ENCODE data around the gene BACE2.

The BACE2 gene

GRCh38 chr21:41164981-41165655 is 2.8 kb upstream of the BACE2 start:
- no peak for TF ChIP-seq CTCF (conservative IDR thresholded peaks at IDR 0.05; ENCODE audit: low read depth)
- DNase-seq (ENCODE audit: low spot score) = peak; percentile 85
- POLR2A ChIA-PET (ENCODE audit: low non-redundant PET) = no interaction called here
- no peak overlapping the region for H3K27ac ChIP-seq
- CTCF ChIA-PET = no interaction called here

GRCh38 chr21:41166884-41167283 is 1.1 kb upstream of the BACE2 start:
- CTCF ChIA-PET = interaction anchor here (0.5 to 1.1 kb wide), 4 partner anchors 16 to 257 kb away, joined by 3 to 5 read pairs (median 3); no protein-coding TSS in a partner anchor
- no peak for TF ChIP-seq CTCF (conservative IDR thresholded peaks at IDR 0.05; ENCODE audit: low read depth)
- POLR2A ChIA-PET (ENCODE audit: low non-redundant PET) = interaction anchor here (0.6 to 1.0 kb wide), 2 partner anchors 20 to 409 kb away, joined by 3 read pairs; no protein-coding TSS in a partner anchor
- peak overlapping the region; percentile 78 for H3K27ac ChIP-seq
- DNase-seq (ENCODE audit: low spot score) = no peak

GRCh38 chr21:41168391-41169257 is 664 bp downstream of the BACE2 start:
- ChIA-PET CTCF (interaction anchor here (0.6 to 1.1 kb wide), 3 partner anchors 17 to 918 kb away, joined by 3 to 6 read pairs (median 3); no protein-coding TSS in a partner anchor), POLR2A (ENCODE audit: low non-redundant PET) (interaction anchor here (0.6 to 0.8 kb wide), 2 partner anchors 10 to 48 kb away, joined by 3 to 5 read pairs; no protein-coding TSS in a partner anchor)
- DNase-seq (ENCODE audit: low spot score) = peak; percentile 42
- TF ChIP-seq CTCF (conservative IDR thresholded peaks at IDR 0.05; ENCODE audit: low read depth) = no peak
- H3K27ac ChIP-seq = peak overlapping the region; percentile 78

- TF ChIP-seq CTCF (conservative IDR thresholded peaks at IDR 0.05; ENCODE audit: low read depth) = no peak
- DNase-seq (ENCODE audit: low spot score) = no peak
- ChIA-PET POLR2A (ENCODE audit: low non-redundant PET) (interaction anchor here (0.8 kb wide), 1 partner anchor 10 kb away, joined by 5 read pairs; no protein-coding TSS in a partner anchor), CTCF (interaction anchor here (0.7 to 1.1 kb wide), 2 partner anchors 17 to 255 kb away, joined by 3 to 6 read pairs; no protein-coding TSS in a partner anchor)
- H3K27ac ChIP-seq = peak overlapping the region; percentile 78
These were observed 1.3 kb downstream of the BACE2 start for GRCh38 chr21:41169258-41169576.

GRCh38 chr21:41169701-41170100 is 1.7 kb downstream of the BACE2 start:
- no peak for DNase-seq (ENCODE audit: low spot score)
- CTCF ChIA-PET = interaction anchor here (0.7 to 1.2 kb wide), 3 partner anchors 11 to 256 kb away, joined by 3 to 6 read pairs (median 3); no protein-coding TSS in a partner anchor
- POLR2A ChIA-PET (ENCODE audit: low non-redundant PET) = interaction anchor here (0.8 kb wide), 1 partner anchor 11 kb away, joined by 5 read pairs; no protein-coding TSS in a partner anchor

More at GRCh38 chr21:41169701-41170100, 1.7 kb downstream of the BACE2 start:
- H3K27ac ChIP-seq = no peak overlapping the region
- TF ChIP-seq CTCF (conservative IDR thresholded peaks at IDR 0.05; ENCODE audit: low read depth) = no peak

All from RWPE1 (cell line).